Osteoblast (primary cell): ENCODE measurements around the gene ITSN1. TPM values are rescaled to one million over a fixed set of nuclear protein-coding genes. Genes with fewer than 3 reads are reported as not detected.
"Not testable (repeated sequence)": the region's sequence is repeated elsewhere in the genome, so short reads cannot be mapped to it uniquely, and the experiment has no call there.

Experiments used
- DNase-seq: peaks from one replicate; pipeline ENCODE4 v3.0.0; 2011; ENCODE audit warnings: low spot score, mixed read lengths; ENCODE audit not compliant: insufficient read length; ENCODE audit errors: missing footprints
- H2AFZ ChIP-seq: 2 replicates; pipeline ENCODE4 v1.6.0; 2011; ENCODE audit warnings: mild to moderate bottlenecking, low read length
- H3K27ac ChIP-seq: 2 replicates; pipeline ENCODE4 v1.5.1; 2011; ENCODE audit warnings: mild to moderate bottlenecking, low read depth, low read length, moderate library complexity
- H3K27me3 ChIP-seq: 2 replicates; pipeline ENCODE4 v1.6.0; 2012; ENCODE audit warnings: mild to moderate bottlenecking, control low read depth, inconsistent platforms, low read length, moderate library complexity; ENCODE audit not compliant: insufficient read depth
- H3K36me3 ChIP-seq: 2 replicates; pipeline ENCODE4 v1.5.1; 2011; ENCODE audit warnings: mild to moderate bottlenecking, low read length, control low read depth, moderate library complexity; ENCODE audit not compliant: insufficient read depth
- H3K4me1 ChIP-seq: 2 replicates; pipeline ENCODE4 v1.5.1; 2011; ENCODE audit warnings: mild to moderate bottlenecking, low read length, control low read depth, moderate library complexity; ENCODE audit not compliant: insufficient read depth
- H3K4me2 ChIP-seq: 2 replicates; pipeline ENCODE4 v1.6.0; 2011; ENCODE audit warnings: mild to moderate bottlenecking, low read length; ENCODE audit not compliant: insufficient read depth
- H3K4me3 ChIP-seq: fragments of 200-600 bp; sonication (generic); 3 replicates; pipeline ENCODE4 v1.5.1; 2012; ENCODE audit warnings: mild to moderate bottlenecking, low read length, inconsistent platforms; ENCODE audit not compliant: insufficient read depth
- H3K79me2 ChIP-seq: 2 replicates; pipeline ENCODE4 v1.6.0; 2012; ENCODE audit warnings: mild to moderate bottlenecking, low read length, control low read depth, inconsistent platforms; ENCODE audit not compliant: insufficient read depth
- H3K9me3 ChIP-seq: 2 replicates; pipeline ENCODE4 v1.5.1; 2011; ENCODE audit warnings: low read depth, low read length, control low read depth
- H4K20me1 ChIP-seq: 2 replicates; pipeline ENCODE4 v1.6.0; 2012; ENCODE audit warnings: mild to moderate bottlenecking, low read length, control low read depth; ENCODE audit not compliant: insufficient read depth
- CTCF ChIP-seq: IDR thresholded peaks from 2 replicates; pipeline ENCODE4 v1.5.1; 2011; ENCODE audit warnings: mild to moderate bottlenecking, low read depth, low read length, moderate library complexity; ENCODE audit errors: extremely low read depth
- total RNA-seq: library from RNA; depleted of rRNA; stranded (reverse); fragments of >200 nt; gene quantifications from 2 replicates; pipeline ENCODE4 v1.2.3, GENCODE V29; 2012

ITSN1 gene
- total RNA-seq, 1 donor: 42.7 TPM

GRCh38 chr21:33622253-33622652 is 20.0 kb upstream of the ITSN1 start:
- Histone ChIP-seq H3K27me3 (no peaks in the 10 kb centered on the region), H3K36me3 (peaks cover 39% of the 10 kb centered on the region), H4K20me1 (peaks cover 2% of the 10 kb centered on the region), H3K9me3 (no peaks in the 10 kb centered on the region), H3K4me1 (no peaks in the 10 kb centered on the region), H3K79me2 (peaks cover 9% of the 10 kb centered on the region), H2AFZ (no peak overlapping the region), H3K4me3 (no peak overlapping the region), H3K4me2 (no peak overlapping the region), H3K27ac (no peak overlapping the region)
- TF ChIP-seq CTCF: no peak
- no peak for DNase-seq

DNA sequence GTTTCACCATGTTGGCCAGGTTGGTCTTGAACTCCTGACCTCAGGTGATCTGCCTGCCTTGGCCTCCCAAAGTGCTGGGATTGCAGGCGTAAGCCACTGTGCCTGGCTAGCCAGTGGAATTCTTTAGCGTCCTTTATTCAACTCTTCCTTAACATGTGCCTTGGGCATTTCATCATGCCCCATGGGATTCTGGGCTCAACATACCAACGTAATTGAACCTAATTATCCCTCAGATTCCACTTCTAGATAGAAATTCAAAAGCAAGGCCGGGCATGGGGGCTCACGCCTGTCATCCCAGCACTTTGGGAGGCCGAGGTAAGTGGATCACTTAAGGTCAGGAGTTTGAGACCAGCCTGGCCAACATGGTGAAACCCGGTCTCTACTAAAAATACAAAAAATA is 16.1 kb upstream of the ITSN1 start:
- H3K27me3 ChIP-seq, H3K4me1 ChIP-seq, H3K9me3 ChIP-seq, H3K4me3 ChIP-seq, H3K27ac ChIP-seq, H3K4me2 ChIP-seq, H2AFZ ChIP-seq, DNase-seq, H4K20me1 ChIP-seq: not testable (repeated sequence)
- Histone ChIP-seq H3K79me2 (peaks cover 17% of the 10 kb centered on the region), H3K36me3 (peaks cover 35% of the 10 kb centered on the region)

- H3K4me3 ChIP-seq: no peak overlapping the region
- no peak overlapping the region for H3K4me2 ChIP-seq
- no peak for TF ChIP-seq CTCF
- no peaks in the 10 kb centered on the region for H3K4me1 ChIP-seq
- H3K79me2 ChIP-seq: peaks cover 64% of the 10 kb centered on the region
- no peaks in the 10 kb centered on the region for H3K27me3 ChIP-seq
- H4K20me1 ChIP-seq: peaks cover 6% of the 10 kb centered on the region
- peaks cover 10% of the 10 kb centered on the region for H3K36me3 ChIP-seq
- no peak overlapping the region for H3K27ac ChIP-seq
- no peak overlapping the region for H2AFZ ChIP-seq
- DNase-seq: no peak
- no peaks in the 10 kb centered on the region for H3K9me3 ChIP-seq
Observed at GRCh38 chr21:33634254-33634653, 8.0 kb upstream of the ITSN1 start.

DNA sequence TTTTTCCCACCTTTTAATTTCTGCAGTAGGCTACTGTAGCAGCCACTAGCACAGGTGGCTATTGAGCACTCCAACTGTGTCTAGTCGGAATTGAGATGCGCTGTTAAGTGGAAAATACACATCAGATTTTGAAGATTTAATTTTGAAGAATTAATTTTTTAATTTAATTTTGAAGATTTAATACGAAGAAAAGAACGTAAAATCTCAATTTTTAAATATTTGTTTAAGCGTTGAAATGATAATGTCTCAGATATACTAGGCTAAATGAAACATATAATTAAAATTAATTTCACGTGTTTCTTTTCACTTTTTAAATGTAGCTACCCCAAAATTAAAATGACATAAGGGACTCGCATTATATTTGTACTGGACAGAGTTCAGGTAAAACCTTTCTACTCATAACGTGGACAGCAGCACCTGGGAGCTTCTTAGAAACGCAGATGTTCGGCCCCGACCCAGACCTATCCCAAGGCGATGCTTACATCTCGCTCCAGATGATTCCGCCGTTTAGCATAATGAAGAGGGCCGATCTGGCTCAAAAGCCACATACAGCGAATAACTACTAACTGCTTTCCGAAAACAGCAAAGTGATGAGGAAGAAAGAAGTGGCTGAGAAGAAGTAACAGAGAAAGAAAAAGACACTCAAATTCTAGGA is 1.5 kb upstream of the ITSN1 start:
- peak overlapping the region; percentile 83 for H3K4me2 ChIP-seq
- peaks cover 18% of the 10 kb centered on the region for H3K4me1 ChIP-seq
- H3K36me3 ChIP-seq: no peaks in the 10 kb centered on the region
- H2AFZ ChIP-seq: peak overlapping the region; percentile 100
- peak overlapping the region; percentile 99 for H3K4me3 ChIP-seq
- TF ChIP-seq CTCF: no peak
- no peaks in the 10 kb centered on the region for H3K9me3 ChIP-seq
- H3K79me2 ChIP-seq: peaks cover 81% of the 10 kb centered on the region
- no peaks in the 10 kb centered on the region for H3K27me3 ChIP-seq
- peak overlapping the region; percentile 97 for H3K27ac ChIP-seq
- peak; percentile 53 for DNase-seq
- H4K20me1 ChIP-seq: peaks cover 15% of the 10 kb centered on the region
